ENCODE results near the gene TPSAB1. TPM values are rescaled to one million over a fixed set of nuclear protein-coding genes. Genes with fewer than 3 reads are reported as not detected.

Gene TPSAB1
- total and polyA plus RNA-seq, 7 experiments from 2014 or later = 3.2 to 10.2 TPM; not detected in 5

DNA sequence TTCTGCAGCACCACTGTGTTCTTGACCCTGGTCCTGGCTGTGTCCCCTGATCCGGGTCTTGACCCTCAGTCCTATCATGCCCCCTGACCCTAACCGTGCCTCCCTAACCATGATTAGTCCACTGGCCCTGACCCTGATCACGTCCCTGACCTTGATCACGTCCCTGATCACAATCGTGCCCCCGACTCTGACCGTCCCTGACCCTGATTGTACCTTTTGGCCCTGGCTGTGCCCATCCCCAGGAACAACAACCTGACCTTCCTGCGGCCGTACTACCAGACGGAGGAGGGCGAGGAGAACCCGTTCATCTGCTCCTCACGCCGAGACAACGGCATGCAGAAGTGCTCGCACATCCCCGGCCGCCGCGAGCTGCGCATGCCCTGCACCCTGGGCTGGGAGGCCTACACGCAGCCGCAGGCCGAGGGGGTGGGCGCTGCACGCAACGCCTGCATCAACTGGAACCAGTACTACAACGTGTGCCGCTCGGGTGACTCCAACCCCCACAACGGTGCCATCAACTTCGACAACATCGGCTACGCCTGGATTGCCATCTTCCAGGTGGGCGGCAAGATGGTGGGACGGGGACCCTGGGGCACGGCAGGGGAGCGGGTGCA lies 40.4 kb upstream of the TPSAB1 start:
- intact Hi-C loops (cut with micrococcal nuclease) = no loop called here
- no peak overlapping the region for H3K4me3 ChIP-seq (ENCODE audit: low read length)
- no peak for DNase-seq
- no peak for ATAC-seq
- no peaks in the 10 kb centered on the region for H3K36me3 ChIP-seq (ENCODE audit: control insufficient read depth in 2 of 3, insufficient read depth in 3 of 3, low read length in 3 of 3)
- Mint-ChIP-seq H3K27me3 (no peaks in the 10 kb centered on the region), H3K36me3 (no peaks in the 10 kb centered on the region), H3K4me1 (peaks cover 0 to 2% (median 0%) of the 10 kb centered on the region in 7 donors), H3K4me3 (no peak overlapping the region), H3K9me3 (peaks cover 0 to 5% (median 0%) of the 10 kb centered on the region in 11 donors), H3K27ac (peak overlapping the region in 2 of 9 donors; percentile 51 to 64)
- H3K9me3 ChIP-seq (ENCODE audit: control insufficient read depth in 2 of 3, low read length in 3 of 3) = no peaks in the 10 kb centered on the region
- no peaks in the 10 kb centered on the region for H3K27me3 ChIP-seq (ENCODE audit: control insufficient read depth in 2 of 2, insufficient read depth in 2 of 2, low read length in 2 of 2)
- POLR2A ChIA-PET = no interaction called here
- no peak overlapping the region for H3K27ac ChIP-seq (ENCODE audit: low read depth, low read length)
- CTCF ChIA-PET = no interaction called here
- H3K4me1 ChIP-seq (ENCODE audit: control insufficient read depth in 2 of 2, insufficient read depth in 2 of 2, low read length in 2 of 2) = no peaks in the 10 kb centered on the region

DNA sequence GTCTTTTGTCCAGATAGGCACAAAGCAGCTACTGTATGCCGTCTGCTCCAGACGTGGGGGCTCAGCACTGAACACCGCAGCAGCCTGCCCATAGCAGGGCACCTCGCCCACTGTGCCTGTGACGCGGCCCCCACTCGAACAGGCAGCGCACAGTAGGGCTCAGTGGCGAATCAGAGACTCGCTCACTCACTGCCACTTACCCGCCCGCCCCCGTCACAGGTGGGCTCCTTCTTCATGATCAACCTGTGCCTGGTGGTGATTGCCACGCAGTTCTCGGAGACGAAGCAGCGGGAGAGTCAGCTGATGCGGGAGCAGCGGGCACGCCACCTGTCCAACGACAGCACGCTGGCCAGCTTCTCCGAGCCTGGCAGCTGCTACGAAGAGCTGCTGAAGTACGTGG lies 39.1 kb upstream of the TPSAB1 start:
- Histone ChIP-seq H3K27ac (ENCODE audit: low read depth, low read length) (no peak overlapping the region), H3K4me3 (ENCODE audit: low read length) (no peak overlapping the region), H3K9me3 (ENCODE audit: control insufficient read depth in 2 of 3, low read length in 3 of 3) (no peaks in the 10 kb centered on the region), H3K36me3 (ENCODE audit: control insufficient read depth in 2 of 3, insufficient read depth in 3 of 3, low read length in 3 of 3) (no peaks in the 10 kb centered on the region), H3K4me1 (ENCODE audit: control insufficient read depth in 2 of 2, insufficient read depth in 2 of 2, low read length in 2 of 2) (no peaks in the 10 kb centered on the region), H3K27me3 (ENCODE audit: control insufficient read depth in 2 of 2, insufficient read depth in 2 of 2, low read length in 2 of 2) (no peaks in the 10 kb centered on the region)
- Mint-ChIP-seq H3K4me1 (peaks cover 0 to 1% (median 0%) of the 10 kb centered on the region in 7 donors), H3K36me3 (no peaks in the 10 kb centered on the region), H3K9me3 (peaks cover 0 to 5% (median 0%) of the 10 kb centered on the region in 11 donors), H3K27ac (no peak overlapping the region), H3K4me3 (no peak overlapping the region), H3K27me3 (no peaks in the 10 kb centered on the region)
- no peak for ATAC-seq
- intact Hi-C loops (cut with micrococcal nuclease) = no loop called here
- no peak for DNase-seq
- ChIA-PET POLR2A (no interaction called here), CTCF (interaction anchor here (0.6 kb wide), 1 partner anchor 802 kb away, joined by 3 read pairs; no protein-coding TSS in a partner anchor)

DNA sequence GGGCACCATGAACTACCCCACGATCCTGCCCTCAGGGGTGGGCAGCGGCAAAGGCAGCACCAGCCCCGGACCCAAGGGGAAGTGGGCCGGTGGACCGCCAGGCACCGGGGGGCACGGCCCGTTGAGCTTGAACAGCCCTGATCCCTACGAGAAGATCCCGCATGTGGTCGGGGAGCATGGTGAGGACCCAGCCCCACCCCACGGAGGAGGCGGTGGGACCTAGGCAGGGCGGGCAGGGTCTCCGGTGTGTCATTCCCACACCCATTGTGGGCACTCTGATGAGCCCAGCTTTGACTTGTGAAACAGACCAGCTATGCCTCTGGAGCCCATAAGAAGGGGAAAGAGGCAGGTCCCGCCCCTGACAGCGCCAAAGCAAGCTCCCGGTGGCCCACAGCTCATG lies 38.2 kb upstream of the TPSAB1 start:
- Histone ChIP-seq H3K36me3 (ENCODE audit: control insufficient read depth in 2 of 3, insufficient read depth in 3 of 3, low read length in 3 of 3) (no peaks in the 10 kb centered on the region), H3K9me3 (ENCODE audit: control insufficient read depth in 2 of 3, low read length in 3 of 3) (no peaks in the 10 kb centered on the region), H3K4me3 (ENCODE audit: low read length) (no peak overlapping the region), H3K4me1 (ENCODE audit: control insufficient read depth in 2 of 2, insufficient read depth in 2 of 2, low read length in 2 of 2) (no peaks in the 10 kb centered on the region), H3K27ac (ENCODE audit: low read depth, low read length) (no peak overlapping the region), H3K27me3 (ENCODE audit: control insufficient read depth in 2 of 2, insufficient read depth in 2 of 2, low read length in 2 of 2) (no peaks in the 10 kb centered on the region)
- Mint-ChIP-seq H3K9me3 (peaks cover 0 to 5% (median 0%) of the 10 kb centered on the region in 11 donors), H3K27me3 (no peaks in the 10 kb centered on the region), H3K4me1 (no peaks in the 10 kb centered on the region), H3K36me3 (no peaks in the 10 kb centered on the region), H3K27ac (no peak overlapping the region), H3K4me3 (no peak overlapping the region)
- DNase-seq (no peak), ATAC-seq (no peak)
- CTCF ChIA-PET = no interaction called here
- POLR2A ChIA-PET = no interaction called here
- intact Hi-C loops (cut with micrococcal nuclease) = no loop called here

DNA sequence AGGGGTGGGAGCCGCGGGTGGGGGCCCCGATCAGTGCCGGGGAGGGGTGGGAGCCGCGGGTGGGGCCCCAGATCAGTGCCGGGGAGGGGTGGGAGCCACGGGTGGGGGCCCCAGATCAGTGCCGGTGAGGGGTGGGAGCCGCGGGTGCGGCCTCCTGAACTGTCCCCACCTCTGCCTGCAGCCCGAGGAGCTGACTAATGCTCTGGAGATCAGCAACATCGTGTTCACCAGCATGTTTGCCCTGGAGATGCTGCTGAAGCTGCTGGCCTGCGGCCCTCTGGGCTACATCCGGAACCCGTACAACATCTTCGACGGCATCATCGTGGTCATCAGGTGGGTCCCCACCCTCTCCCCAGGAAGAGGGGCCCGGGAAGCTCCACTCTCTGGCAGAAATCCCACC lies 35.6 kb upstream of the TPSAB1 start:
- no peaks in the 10 kb centered on the region for H3K4me1 ChIP-seq (ENCODE audit: control insufficient read depth in 2 of 2, insufficient read depth in 2 of 2, low read length in 2 of 2)
- intact Hi-C loops (cut with micrococcal nuclease) = no loop called here
- H3K36me3 ChIP-seq (ENCODE audit: control insufficient read depth in 2 of 3, insufficient read depth in 3 of 3, low read length in 3 of 3) = no peaks in the 10 kb centered on the region
- DNase-seq (no peak), ATAC-seq (no peak)
- H3K9me3 Mint-ChIP-seq = peaks cover 0 to 2% (median 0%) of the 10 kb centered on the region in 11 donors
- H3K4me3 ChIP-seq (ENCODE audit: low read length) = no peak overlapping the region
- no peak overlapping the region for H3K27ac ChIP-seq (ENCODE audit: low read depth, low read length)
- no peaks in the 10 kb centered on the region for H3K36me3 Mint-ChIP-seq
- H3K27me3 ChIP-seq (ENCODE audit: control insufficient read depth in 2 of 2, insufficient read depth in 2 of 2, low read length in 2 of 2) = no peaks in the 10 kb centered on the region
- peaks cover 0 to 5% (median 4%) of the 10 kb centered on the region in 7 donors for H3K4me1 Mint-ChIP-seq
- H3K9me3 ChIP-seq (ENCODE audit: control insufficient read depth in 2 of 3, low read length in 3 of 3) = no peaks in the 10 kb centered on the region
- H3K27ac Mint-ChIP-seq = no peak overlapping the region
- H3K4me3 Mint-ChIP-seq = no peak overlapping the region
- no peaks in the 10 kb centered on the region for H3K27me3 Mint-ChIP-seq
- ChIA-PET CTCF (no interaction called here), POLR2A (no interaction called here)

DNA sequence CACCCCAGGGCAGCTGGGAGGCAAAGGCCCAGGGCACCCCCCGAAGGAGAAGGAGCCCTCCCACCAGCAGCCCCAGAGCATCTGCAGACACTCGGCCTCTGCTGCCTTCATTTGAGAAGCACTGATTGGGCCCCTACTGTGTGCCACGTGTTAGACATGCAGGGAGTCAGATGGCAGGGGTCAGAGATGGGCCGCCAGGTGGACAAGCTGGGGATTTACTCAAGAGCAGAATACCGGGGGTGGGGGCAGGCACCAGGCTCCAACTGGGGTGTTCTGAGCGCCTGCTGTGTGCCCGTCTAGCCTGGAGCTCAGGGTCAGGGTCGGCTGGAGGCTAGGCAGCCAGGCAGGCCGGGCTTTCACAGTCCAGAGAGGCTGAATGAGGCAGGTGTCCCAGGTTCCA lies 34.2 kb upstream of the TPSAB1 start:
- no peak overlapping the region for H3K4me3 Mint-ChIP-seq
- CTCF ChIA-PET = no interaction called here
- H3K27me3 Mint-ChIP-seq = no peaks in the 10 kb centered on the region
- H3K4me1 Mint-ChIP-seq = peaks cover 0 to 5% (median 4%) of the 10 kb centered on the region in 7 donors
- Histone ChIP-seq H3K27ac (ENCODE audit: low read depth, low read length) (no peak overlapping the region), H3K9me3 (ENCODE audit: control insufficient read depth in 2 of 3, low read length in 3 of 3) (no peaks in the 10 kb centered on the region), H3K36me3 (ENCODE audit: control insufficient read depth in 2 of 3, insufficient read depth in 3 of 3, low read length in 3 of 3) (no peaks in the 10 kb centered on the region), H3K4me1 (ENCODE audit: control insufficient read depth in 2 of 2, insufficient read depth in 2 of 2, low read length in 2 of 2) (no peaks in the 10 kb centered on the region), H3K4me3 (ENCODE audit: low read length) (no peak overlapping the region), H3K27me3 (ENCODE audit: control insufficient read depth in 2 of 2, insufficient read depth in 2 of 2, low read length in 2 of 2) (no peaks in the 10 kb centered on the region)
- H3K27ac Mint-ChIP-seq = no peak overlapping the region
- no peak for ATAC-seq
- POLR2A ChIA-PET = no interaction called here
- no peaks in the 10 kb centered on the region for H3K9me3 Mint-ChIP-seq
- intact Hi-C loops (cut with micrococcal nuclease) = no loop called here
- no peak for DNase-seq
- no peaks in the 10 kb centered on the region for H3K36me3 Mint-ChIP-seq

DNA sequence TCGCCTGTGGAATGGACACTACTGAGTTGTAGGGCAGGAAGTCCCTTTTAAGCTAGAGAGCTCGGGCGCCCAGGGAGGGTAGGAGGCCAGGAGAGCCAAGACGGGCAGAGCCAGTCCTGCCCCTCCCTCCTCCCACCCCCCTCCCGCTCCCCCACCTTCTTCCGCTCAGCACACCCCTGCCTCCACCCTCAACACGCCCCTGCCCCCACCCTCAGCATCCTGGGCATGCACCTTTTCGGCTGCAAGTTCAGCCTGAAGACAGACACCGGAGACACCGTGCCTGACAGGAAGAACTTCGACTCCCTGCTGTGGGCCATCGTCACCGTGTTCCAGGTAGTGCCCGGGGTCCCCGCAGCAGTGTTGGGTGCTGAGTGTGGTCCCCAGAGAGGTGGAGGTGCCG lies 33.7 kb upstream of the TPSAB1 start:
- H3K4me1 Mint-ChIP-seq = peaks cover 0 to 5% (median 4%) of the 10 kb centered on the region in 7 donors
- peak overlapping the region in 1 of 9 donors; percentile 51 for H3K27ac Mint-ChIP-seq
- intact Hi-C loops (cut with micrococcal nuclease) = no loop called here
- Histone ChIP-seq H3K4me1 (ENCODE audit: control insufficient read depth in 2 of 2, insufficient read depth in 2 of 2, low read length in 2 of 2) (no peaks in the 10 kb centered on the region), H3K36me3 (ENCODE audit: control insufficient read depth in 2 of 3, insufficient read depth in 3 of 3, low read length in 3 of 3) (no peaks in the 10 kb centered on the region), H3K27me3 (ENCODE audit: control insufficient read depth in 2 of 2, insufficient read depth in 2 of 2, low read length in 2 of 2) (no peaks in the 10 kb centered on the region), H3K27ac (ENCODE audit: low read depth, low read length) (no peak overlapping the region), H3K9me3 (ENCODE audit: control insufficient read depth in 2 of 3, low read length in 3 of 3) (no peaks in the 10 kb centered on the region), H3K4me3 (ENCODE audit: low read length) (no peak overlapping the region)
- CTCF ChIA-PET = no interaction called here
- peak overlapping the region in 3 of 10 donors; percentile 18 to 75 (median 49) for H3K4me3 Mint-ChIP-seq
- no peaks in the 10 kb centered on the region for H3K9me3 Mint-ChIP-seq
- ATAC-seq = peak; percentile 38
- POLR2A ChIA-PET = no interaction called here
- peak in 4 of 9 donors; percentile 14 to 49 (median 31) for DNase-seq
- H3K36me3 Mint-ChIP-seq = no peaks in the 10 kb centered on the region
- H3K27me3 Mint-ChIP-seq = no peaks in the 10 kb centered on the region

DNA sequence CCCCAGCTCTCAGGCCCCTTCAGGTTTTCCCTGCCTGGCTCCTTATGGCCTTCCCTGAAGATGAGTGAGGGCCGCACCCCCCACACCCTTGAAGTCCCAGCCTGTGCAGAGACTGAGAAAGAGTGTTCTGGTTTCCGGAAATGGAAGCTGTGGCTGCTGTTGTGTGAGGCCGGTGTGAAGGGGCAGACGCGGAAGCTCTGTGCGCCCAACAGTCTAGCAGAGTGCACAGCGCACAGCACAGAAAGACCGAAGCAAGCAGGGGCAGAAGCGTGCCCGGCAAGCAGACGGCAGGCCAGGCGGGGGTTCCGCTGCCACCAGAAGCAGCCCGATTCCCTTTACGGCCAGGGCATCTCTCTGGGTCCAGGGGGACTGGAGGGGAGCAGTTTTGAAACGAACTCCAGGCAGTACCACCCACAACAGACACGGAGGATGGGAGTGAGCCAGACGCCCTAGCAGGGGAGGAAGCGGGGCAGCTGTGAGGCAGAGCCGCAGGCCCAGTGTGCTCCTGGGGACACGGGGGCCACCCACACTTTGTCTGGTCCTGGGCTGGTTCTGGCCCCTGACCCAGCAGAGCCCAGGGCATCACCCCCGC lies 32.2 kb upstream of the TPSAB1 start:
- Histone ChIP-seq H3K27ac (ENCODE audit: low read depth, low read length) (no peak overlapping the region), H3K36me3 (ENCODE audit: control insufficient read depth in 2 of 3, insufficient read depth in 3 of 3, low read length in 3 of 3) (no peaks in the 10 kb centered on the region), H3K4me3 (ENCODE audit: low read length) (no peak overlapping the region), H3K9me3 (ENCODE audit: control insufficient read depth in 2 of 3, low read length in 3 of 3) (no peaks in the 10 kb centered on the region), H3K4me1 (ENCODE audit: control insufficient read depth in 2 of 2, insufficient read depth in 2 of 2, low read length in 2 of 2) (no peaks in the 10 kb centered on the region), H3K27me3 (ENCODE audit: control insufficient read depth in 2 of 2, insufficient read depth in 2 of 2, low read length in 2 of 2) (no peaks in the 10 kb centered on the region)
- Mint-ChIP-seq H3K4me3 (peak overlapping the region in 9 of 10 donors; percentile 47 to 76 (median 69)), H3K36me3 (no peaks in the 10 kb centered on the region), H3K27me3 (no peaks in the 10 kb centered on the region), H3K27ac (peak overlapping the region in 8 of 9 donors; percentile 60 to 87 (median 74)), H3K9me3 (no peaks in the 10 kb centered on the region), H3K4me1 (peaks cover 0 to 5% (median 4%) of the 10 kb centered on the region in 7 donors)
- intact Hi-C loops (cut with micrococcal nuclease) = no loop called here
- ATAC-seq (peak; percentile 54), DNase-seq (peak in 5 of 9 donors; percentile 8 to 25 (median 14))
- ChIA-PET POLR2A (interaction anchor here (0.7 kb wide), 1 partner anchor 1312 kb away, joined by 3 read pairs; the partner anchor contains the start of gene AMDHD2), CTCF (no interaction called here)

Data from naive thymus-derived CD4-positive, alpha-beta T cell (primary cell).